Hematopoietic multipotent progenitor cell treated with erythropoietin and hydrocortisone succinate and interleukin-3 and kit ligand, for 8 days (in vitro differentiated cells): ENCODE measurements around the gene MAPKBP1.

ENCODE experiments used
- DNase-seq: peaks from one replicate; pipeline ENCODE4 v3.0.0-alpha.2; 2015

Gene MAPKBP1

DNA sequence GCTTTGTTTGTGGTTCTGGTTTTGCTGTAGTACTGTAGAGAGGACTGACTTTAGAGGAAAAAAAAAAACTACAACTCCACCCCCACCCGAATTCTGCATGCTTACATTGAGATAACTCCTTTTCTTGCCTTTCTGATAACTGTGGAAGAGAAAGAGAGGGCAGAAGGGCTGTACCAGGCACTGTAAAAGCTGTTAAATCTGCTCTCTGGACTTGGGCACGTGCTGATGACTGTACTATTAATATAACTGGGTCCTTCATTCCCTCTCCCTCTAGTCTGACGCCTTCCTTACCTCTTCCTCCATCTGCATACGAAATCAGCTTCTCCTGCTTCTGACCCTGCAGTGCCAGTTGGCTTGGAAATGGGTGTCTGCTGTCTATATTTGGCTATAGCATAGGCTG is 15.0 kb downstream of the MAPKBP1 start:
- DNase-seq = peak; percentile 81

GRCh38 chr15:41789662-41790061 is 15.4 kb downstream of the MAPKBP1 start:
- no peak for DNase-seq

GRCh38 chr15:41790169-41790568 is 15.9 kb downstream of the MAPKBP1 start:
- peak; percentile 62 for DNase-seq

GRCh38 chr15:41790756-41791546 is 16.7 kb downstream of the MAPKBP1 start:
- DNase-seq = peak; percentile 72

DNA sequence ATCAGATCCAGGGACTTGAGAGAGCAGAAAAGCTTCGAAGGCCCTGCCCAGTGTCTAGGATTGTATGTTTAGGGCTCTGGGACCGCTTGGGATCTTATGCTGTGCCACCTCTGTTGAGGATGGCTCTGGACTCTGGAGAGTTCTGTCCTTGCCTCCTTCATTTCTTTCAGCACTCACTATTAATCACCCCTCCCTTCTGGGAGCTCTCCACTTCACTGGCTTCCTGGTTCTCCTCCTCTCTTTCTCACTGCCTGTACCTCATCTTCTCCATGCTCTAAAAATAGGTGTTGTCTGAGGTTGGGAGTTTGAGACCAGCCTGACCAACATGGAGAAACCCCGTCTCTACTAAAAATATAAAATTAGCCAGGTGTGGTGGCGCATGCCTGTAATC is 17.3 kb downstream of the MAPKBP1 start:
- no peak for DNase-seq

- DNase-seq = no peak
These were observed 17.8 kb downstream of the MAPKBP1 start for GRCh38 chr15:41792000-41792637.

DNA sequence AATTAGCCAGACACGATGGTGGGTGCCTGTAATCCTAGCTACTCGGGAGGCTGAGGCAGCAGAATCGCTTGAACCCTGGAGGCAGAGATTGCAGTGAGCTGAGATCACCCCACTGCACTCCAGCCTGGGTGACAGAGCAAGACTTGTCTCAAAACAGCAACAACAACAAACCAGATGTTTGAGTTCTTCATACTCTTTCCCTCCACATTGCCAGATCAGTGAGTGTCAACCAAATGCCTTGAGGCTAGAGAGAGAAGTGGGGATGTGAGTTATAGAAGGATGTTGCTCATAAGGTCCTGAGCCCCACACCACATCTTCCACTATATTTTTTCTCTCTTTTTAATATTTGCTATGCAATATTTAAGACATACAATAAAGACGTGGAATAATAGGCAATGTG is 19.8 kb downstream of the MAPKBP1 start:
- no peak for DNase-seq

- no peak for DNase-seq
These were observed 21.9 kb downstream of the MAPKBP1 start for GRCh38 chr15:41795996-41796856.

GRCh38 chr15:41797201-41797944 is 23.1 kb downstream of the MAPKBP1 start:
- DNase-seq = no peak

- DNase-seq = no peak
These were observed 24.6 kb downstream of the MAPKBP1 start for GRCh38 chr15:41798607-41799487.

DNA sequence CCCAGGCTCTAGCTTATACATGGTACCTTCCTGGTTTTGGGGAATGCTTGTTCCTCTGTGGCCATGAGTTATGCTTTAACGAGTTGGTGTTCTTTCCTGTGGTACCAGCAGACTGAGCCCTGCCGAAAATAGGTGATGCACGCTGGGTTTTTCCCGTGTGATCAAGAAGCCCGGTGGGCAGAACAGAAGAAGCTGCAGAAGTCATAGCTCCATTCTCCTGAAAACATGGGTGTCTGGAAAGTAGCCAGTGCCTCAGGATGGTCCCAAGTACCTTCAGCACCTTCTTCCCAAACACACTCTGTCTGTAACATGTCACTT is 25.2 kb downstream of the MAPKBP1 start:
- no peak for DNase-seq

GRCh38 chr15:41801185-41801584 is 26.9 kb downstream of the MAPKBP1 start:
- DNase-seq = no peak

GRCh38 chr15:41801850-41802455 is 27.7 kb downstream of the MAPKBP1 start:
- DNase-seq = no peak

DNA sequence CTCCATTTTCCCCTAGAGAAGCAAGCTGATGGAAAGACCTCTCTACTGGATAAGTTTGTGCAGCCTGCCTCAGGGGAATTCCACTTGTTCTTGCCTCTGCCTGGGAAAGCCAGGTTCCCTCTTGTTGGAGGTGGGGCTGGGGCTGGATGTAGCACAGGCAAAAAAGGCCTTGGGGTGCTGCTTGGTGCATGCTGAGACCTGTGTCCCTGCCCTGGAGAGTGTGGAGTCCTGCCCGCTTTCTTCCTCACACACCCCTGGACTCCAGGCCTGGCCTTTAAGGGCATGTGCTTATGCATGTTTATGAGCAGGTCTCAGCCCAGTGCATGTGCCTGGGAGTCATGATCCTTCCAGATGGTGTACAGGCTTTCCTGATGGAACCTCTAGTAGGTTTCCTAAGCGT is 30.1 kb downstream of the MAPKBP1 start:
- no peak for DNase-seq

DNA sequence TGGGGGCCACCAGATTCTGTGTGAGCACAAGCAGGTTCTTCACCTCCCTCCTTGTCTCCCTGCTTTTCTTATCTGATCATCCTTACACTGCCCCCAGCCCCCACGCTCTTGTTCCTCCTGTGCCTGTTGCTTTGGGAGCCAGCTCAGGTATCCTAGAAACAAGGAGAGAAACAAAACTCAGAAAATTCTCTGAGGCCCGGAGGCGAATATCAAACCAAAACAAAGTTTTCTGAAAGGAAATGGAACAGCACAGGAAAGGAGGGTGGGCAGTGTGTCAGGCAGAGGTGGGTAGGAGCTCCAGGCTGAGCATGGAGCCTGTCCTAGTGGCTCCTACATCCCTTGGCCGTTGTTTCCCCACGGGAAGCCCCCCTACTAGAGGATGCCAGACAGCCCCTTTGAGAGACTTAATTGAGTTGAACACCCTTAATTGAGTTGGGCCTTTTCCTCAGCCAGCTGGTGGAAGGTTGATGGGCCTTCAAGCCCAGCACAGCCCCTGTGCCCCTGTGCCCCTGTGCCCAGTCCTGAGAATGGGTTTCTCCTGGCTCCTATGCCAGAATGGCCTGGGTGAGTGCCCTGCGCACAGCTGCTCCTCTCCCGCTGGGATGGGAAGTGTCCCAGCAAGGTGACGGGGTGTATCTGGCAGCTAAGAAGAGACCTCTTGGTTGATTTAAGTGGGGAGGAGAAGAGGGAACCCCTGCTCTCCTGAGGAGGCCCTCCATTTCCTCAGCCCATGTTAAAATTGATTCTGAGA is 30.8 kb downstream of the MAPKBP1 start:
- no peak for DNase-seq

DNA sequence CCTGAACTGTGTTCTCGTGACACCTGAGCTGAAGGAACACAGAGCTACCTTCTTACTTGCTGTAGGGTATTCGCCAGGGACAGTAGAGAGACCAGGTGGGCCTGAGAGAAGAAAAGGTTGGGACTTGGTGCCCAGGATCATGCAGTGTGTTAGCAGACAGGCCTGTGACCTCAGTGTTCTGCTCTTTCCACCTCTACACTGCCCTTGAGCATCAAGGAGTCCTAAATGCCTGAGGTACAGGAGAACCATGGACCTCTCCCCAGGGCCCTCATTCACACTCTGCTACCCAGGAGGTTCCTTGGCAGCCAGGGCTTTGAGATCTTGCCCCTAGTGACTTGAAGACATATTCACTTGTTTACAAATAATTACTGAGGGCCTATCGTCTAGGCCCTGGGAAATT is 31.4 kb downstream of the MAPKBP1 start:
- DNase-seq = no peak

GRCh38 chr15:41806291-41807181 is 32.3 kb downstream of the MAPKBP1 start:
- DNase-seq = peak; percentile 30

DNA sequence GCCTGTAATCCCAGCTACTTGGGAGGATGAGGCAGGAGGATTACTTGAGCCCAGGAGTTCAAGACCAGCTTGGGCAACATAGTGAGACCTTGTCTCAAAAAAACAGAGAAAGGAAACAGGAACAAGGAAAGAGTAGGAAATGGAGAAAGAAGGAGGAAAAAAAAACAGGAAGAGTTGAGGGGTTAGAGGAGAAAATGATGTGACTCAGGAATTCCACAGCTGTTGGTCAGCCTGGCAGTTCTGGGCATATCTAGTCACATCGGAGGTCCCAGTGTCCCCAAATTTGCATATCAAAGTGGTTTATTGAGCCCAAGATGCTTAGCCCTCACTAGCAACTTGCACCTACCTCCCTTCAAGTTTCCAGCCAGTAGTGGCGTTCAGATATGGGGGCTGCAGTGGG is 34.8 kb downstream of the MAPKBP1 start:
- no peak for DNase-seq

DNA sequence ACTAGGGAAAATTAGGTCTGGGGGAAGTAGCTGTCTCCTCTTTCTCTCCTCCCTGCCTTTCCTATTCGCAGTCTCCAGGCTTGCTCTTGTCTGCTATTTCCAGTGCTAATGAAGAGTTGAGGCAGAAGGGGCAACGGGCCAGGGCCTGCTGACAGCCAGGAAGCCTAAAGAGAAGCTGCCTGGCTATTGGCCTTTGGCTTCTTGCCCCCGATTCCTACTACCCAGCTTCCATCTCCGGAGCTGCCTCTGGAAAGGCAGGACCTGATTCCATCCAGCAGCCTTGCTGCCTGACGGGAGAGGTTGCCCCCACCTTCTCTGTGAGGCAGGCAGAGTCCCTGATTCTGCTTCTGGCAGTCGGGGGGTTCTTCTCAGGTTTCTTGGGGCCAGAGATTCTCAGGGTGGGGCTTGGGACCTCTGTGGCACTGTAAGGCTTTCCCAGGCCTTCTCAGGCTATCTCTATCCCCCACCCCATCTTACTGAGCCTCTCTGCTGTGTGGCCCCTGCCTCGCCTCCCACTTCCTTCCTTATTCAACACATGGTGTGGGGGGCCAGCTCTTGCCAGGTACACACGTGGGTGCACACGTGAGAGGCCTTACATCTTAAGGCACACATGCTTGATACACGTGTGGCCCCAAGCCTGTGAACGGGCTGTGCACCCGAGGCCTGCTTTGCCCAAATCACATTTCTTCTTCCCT is 35.4 kb downstream of the MAPKBP1 start:
- no peak for DNase-seq
